Tibial nerve (tissue), 3 donors: ENCODE data around the gene OXER1.

Experiments
- POLR2A ChIP-seq, 2 donors: fragments of 450-650 bp; IDR thresholded peaks; one replicate each; pipeline ENCODE4 v1.6.1; 2017; ENCODE audit warnings: antibody characterized with exemption in 2 of 2, mild to moderate bottlenecking in 2 of 2, moderate library complexity in 2 of 2
- TF ChIP-seq, protein P1 (sequence below), 5 experiments: fragments of 200-600 bp in 3 of 5; fragments of 450-650 bp in 2 of 5; sonication (generic) in 3 of 5; IDR thresholded peaks; one replicate each; pipeline ENCODE4 v1.5.1; 2016 to 2019; ENCODE audit warnings: antibody characterized with exemption in 5 of 5, mild to moderate bottlenecking in 3 of 5, moderate library complexity in 2 of 5

DNA sequence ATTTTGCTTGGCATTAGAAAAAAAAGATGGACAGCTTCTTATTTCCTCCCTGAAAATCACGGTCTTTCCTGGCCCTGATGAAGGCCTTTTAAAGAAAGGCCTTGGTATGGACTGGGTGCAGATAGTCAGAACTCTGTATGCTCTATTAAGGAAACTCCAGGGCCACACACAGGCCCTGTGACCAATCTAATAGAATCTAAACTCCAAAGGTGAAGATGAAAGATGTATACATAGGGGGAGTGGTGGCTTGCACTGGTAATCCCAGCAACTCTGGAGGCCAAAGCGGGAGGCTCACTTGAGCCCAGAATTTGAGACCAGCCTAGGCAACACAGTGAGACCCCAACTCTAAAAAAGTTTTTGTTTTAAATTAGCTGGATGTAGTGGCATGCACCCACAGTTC lies 37.3 kb downstream of the OXER1 start:
- no peak for TF ChIP-seq POLR2A (IDR thresholded peaks at IDR 0.05)
- TF ChIP-seq, protein P1, sequence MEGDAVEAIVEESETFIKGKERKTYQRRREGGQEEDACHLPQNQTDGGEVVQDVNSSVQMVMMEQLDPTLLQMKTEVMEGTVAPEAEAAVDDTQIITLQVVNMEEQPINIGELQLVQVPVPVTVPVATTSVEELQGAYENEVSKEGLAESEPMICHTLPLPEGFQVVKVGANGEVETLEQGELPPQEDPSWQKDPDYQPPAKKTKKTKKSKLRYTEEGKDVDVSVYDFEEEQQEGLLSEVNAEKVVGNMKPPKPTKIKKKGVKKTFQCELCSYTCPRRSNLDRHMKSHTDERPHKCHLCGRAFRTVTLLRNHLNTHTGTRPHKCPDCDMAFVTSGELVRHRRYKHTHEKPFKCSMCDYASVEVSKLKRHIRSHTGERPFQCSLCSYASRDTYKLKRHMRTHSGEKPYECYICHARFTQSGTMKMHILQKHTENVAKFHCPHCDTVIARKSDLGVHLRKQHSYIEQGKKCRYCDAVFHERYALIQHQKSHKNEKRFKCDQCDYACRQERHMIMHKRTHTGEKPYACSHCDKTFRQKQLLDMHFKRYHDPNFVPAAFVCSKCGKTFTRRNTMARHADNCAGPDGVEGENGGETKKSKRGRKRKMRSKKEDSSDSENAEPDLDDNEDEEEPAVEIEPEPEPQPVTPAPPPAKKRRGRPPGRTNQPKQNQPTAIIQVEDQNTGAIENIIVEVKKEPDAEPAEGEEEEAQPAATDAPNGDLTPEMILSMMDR (IDR thresholded peaks at IDR 0.05) = no peak
